KMS-11 (cell line): ENCODE measurements around the gene CSNK2B.

Source experiments
- H2AFZ ChIP-seq: fragments of 200-600 bp; sonication (generic); 2 replicates; pipeline ENCODE4 v1.6.1; 2016; ENCODE audit warnings: antibody characterized with exemption, mixed run types, low read depth
- H3K27ac ChIP-seq: fragments of 200-600 bp; sonication (generic); 2 replicates; pipeline ENCODE4 v1.6.1; 2016; ENCODE audit warnings: mild to moderate bottlenecking, mixed run types
- H3K27me3 ChIP-seq: fragments of 200-600 bp; sonication (generic); 2 replicates; pipeline ENCODE4 v1.6.1; 2017; ENCODE audit warnings: mild to moderate bottlenecking, low read depth, mixed run types, moderate library complexity; ENCODE audit not compliant: insufficient read depth
- H3K36me3 ChIP-seq: fragments of 200-600 bp; sonication (generic); 2 replicates; pipeline ENCODE4 v1.6.1; 2017; ENCODE audit warnings: mild to moderate bottlenecking, mixed run types; ENCODE audit not compliant: insufficient read depth
- H3K4me1 ChIP-seq: fragments of 200-600 bp; sonication (generic); 2 replicates; pipeline ENCODE4 v1.6.1; 2016; ENCODE audit warnings: mild to moderate bottlenecking, low read depth, mixed run types; ENCODE audit not compliant: poor library complexity, severe bottlenecking
- H3K4me2 ChIP-seq: fragments of 200-600 bp; sonication (generic); 2 replicates; pipeline ENCODE4 v1.7.0; 2016; ENCODE audit warnings: mild to moderate bottlenecking, mixed run types
- H3K4me3 ChIP-seq: fragments of 200-600 bp; sonication (generic); IDR thresholded peaks from 2 replicates; pipeline ENCODE4 v1.6.1; 2017; ENCODE audit warnings: low read depth, low read length, mixed read lengths; ENCODE audit not compliant: insufficient read depth
- H3K79me2 ChIP-seq: fragments of 200-600 bp; sonication (generic); 2 replicates; pipeline ENCODE4 v1.6.1; 2016; ENCODE audit warnings: low read depth, mixed run types; ENCODE audit not compliant: insufficient read depth
- H3K9ac ChIP-seq: fragments of 200-600 bp; sonication (generic); 2 replicates; pipeline ENCODE4 v1.6.1; 2016; ENCODE audit warnings: mild to moderate bottlenecking, mixed run types
- H4K20me1 ChIP-seq: fragments of 200-600 bp; sonication (generic); 2 replicates; pipeline ENCODE4 v1.6.1; 2016; ENCODE audit warnings: mild to moderate bottlenecking, mixed run types; ENCODE audit not compliant: insufficient read depth
- TF ChIP-seq, protein P1 (sequence below): fragments of 200-600 bp; sonication (generic); conservative IDR thresholded peaks from 2 replicates; pipeline ENCODE4 v1.6.1; 2017; ENCODE audit warnings: low read depth, mild to moderate bottlenecking, antibody characterized with exemption, low read length, moderate library complexity, mixed read lengths

The CSNK2B gene

DNA sequence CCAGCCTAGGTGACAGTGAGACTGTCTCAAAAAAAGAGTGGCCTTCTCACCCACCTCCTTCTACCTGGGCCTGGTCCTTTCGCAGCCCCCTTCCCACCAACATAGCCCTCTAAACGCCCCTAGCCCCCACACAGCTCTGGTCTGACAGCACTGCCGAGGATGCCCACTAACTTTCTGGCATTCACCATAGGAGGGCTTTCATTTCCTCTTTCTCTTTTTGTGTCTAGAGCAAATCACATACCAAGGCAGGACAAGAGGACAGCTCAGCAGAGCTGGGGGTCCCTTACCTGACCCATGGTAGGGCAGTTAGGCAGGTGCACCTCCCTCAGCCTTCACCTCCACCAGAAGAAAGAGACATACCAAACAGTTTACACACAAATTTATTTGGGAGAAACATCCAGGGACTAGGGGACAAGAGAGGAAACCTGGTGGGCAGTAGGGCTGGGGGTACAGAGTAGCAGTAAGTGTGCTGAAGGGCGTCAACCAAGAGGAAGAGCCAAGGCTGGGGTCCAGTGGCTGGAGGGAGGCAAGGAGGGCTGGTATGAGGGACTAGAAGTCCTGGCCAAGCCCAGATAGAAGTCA, 10.5 kb downstream of the CSNK2B start:
- TF ChIP-seq, protein P1, sequence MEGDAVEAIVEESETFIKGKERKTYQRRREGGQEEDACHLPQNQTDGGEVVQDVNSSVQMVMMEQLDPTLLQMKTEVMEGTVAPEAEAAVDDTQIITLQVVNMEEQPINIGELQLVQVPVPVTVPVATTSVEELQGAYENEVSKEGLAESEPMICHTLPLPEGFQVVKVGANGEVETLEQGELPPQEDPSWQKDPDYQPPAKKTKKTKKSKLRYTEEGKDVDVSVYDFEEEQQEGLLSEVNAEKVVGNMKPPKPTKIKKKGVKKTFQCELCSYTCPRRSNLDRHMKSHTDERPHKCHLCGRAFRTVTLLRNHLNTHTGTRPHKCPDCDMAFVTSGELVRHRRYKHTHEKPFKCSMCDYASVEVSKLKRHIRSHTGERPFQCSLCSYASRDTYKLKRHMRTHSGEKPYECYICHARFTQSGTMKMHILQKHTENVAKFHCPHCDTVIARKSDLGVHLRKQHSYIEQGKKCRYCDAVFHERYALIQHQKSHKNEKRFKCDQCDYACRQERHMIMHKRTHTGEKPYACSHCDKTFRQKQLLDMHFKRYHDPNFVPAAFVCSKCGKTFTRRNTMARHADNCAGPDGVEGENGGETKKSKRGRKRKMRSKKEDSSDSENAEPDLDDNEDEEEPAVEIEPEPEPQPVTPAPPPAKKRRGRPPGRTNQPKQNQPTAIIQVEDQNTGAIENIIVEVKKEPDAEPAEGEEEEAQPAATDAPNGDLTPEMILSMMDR = no peak
- H3K27me3 ChIP-seq = no peaks in the 10 kb centered on the region
- no peak overlapping the region for H2AFZ ChIP-seq
- no peak overlapping the region for H3K9ac ChIP-seq
- peaks cover 47% of the 10 kb centered on the region for H3K4me1 ChIP-seq
- no peak overlapping the region for H3K4me2 ChIP-seq
- H3K36me3 ChIP-seq = no peaks in the 10 kb centered on the region
- H3K27ac ChIP-seq = no peak overlapping the region
- no peaks in the 10 kb centered on the region for H4K20me1 ChIP-seq
- H3K79me2 ChIP-seq = no peaks in the 10 kb centered on the region
- no peak overlapping the region for H3K4me3 ChIP-seq

GRCh38 chr6:31676904-31677303, 11.0 kb downstream of the CSNK2B start:
- H3K36me3 ChIP-seq = no peaks in the 10 kb centered on the region
- peak overlapping the region; percentile 13; the same call in 1 of the 2 replicates for H3K4me2 ChIP-seq
- H2AFZ ChIP-seq = no peak overlapping the region
- H3K4me1 ChIP-seq = peaks cover 49% of the 10 kb centered on the region
- no peak overlapping the region for H3K9ac ChIP-seq
- H3K27me3 ChIP-seq = no peaks in the 10 kb centered on the region
- no peaks in the 10 kb centered on the region for H3K79me2 ChIP-seq
- no peak overlapping the region for H3K27ac ChIP-seq
- TF ChIP-seq, protein P1 = no peak
- H3K4me3 ChIP-seq = no peak overlapping the region
- no peaks in the 10 kb centered on the region for H4K20me1 ChIP-seq

DNA sequence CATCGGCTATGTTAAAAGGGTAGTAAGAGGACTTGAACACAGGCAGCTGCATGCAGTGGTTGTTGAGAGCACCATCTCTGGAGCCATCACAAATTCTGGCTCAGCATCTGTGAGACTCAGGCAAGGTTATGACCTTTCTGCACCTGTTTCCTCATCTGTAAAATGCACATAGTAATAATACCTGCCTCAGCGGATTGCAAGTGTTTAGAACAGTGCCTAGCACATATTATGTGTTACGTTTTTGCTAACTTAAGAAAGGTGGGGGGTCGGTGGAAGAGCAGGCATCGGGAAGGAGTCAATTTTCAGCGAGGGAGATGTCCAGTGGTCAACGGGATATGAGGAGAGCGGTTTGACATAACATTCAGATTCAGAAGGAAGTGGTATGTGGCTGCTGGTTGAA, 12.1 kb downstream of the CSNK2B start:
- Histone ChIP-seq H3K36me3 (no peaks in the 10 kb centered on the region), H3K79me2 (no peaks in the 10 kb centered on the region), H3K9ac (no peak overlapping the region), H3K4me2 (peak overlapping the region; percentile 13; the same call in 1 of the 2 replicates), H3K27ac (peak overlapping the region; percentile 30; the same call in 1 of the 2 replicates), H2AFZ (no peak overlapping the region; the same call in 1 of the 2 replicates), H3K27me3 (no peaks in the 10 kb centered on the region), H3K4me3 (no peak overlapping the region), H3K4me1 (peaks cover 49% of the 10 kb centered on the region), H4K20me1 (no peaks in the 10 kb centered on the region)
- TF ChIP-seq, protein P1 = no peak

- no peaks in the 10 kb centered on the region for H3K27me3 ChIP-seq
- TF ChIP-seq, protein P1 = peak; percentile 59
- peak within 1 kb of the TSS; percentile 27; the same call in 1 of the 2 replicates for H3K9ac ChIP-seq
- H4K20me1 ChIP-seq = no peaks in the 10 kb centered on the region
- no peaks in the 10 kb centered on the region for H3K79me2 ChIP-seq
- no peaks in the 10 kb centered on the region for H3K36me3 ChIP-seq
- peak within 1 kb of the TSS; percentile 45; the same call in 1 of the 2 replicates for H3K4me2 ChIP-seq
- no peak within 1 kb of the TSS for H3K27ac ChIP-seq
- no peak within 1 kb of the TSS for H3K4me3 ChIP-seq
- peak within 1 kb of the TSS; percentile 76 for H2AFZ ChIP-seq
- H3K4me1 ChIP-seq = peaks cover 49% of the 10 kb centered on the region
Measured at GRCh38 chr6:31680226-31681134, 14.6 kb downstream of the CSNK2B start, which contains the start of gene LY6G5C. Gene LY6G5C, minus strand, starts transcription at chr6:31681067. Its CDS starts 694 bp downstream, at chr6:31680373.
